GM12864 (cell line): ENCODE results near the gene RNF181.
"Not testable (repeated sequence)": the region's sequence is repeated elsewhere in the genome, so short reads cannot be mapped to it uniquely, and the experiment has no call there.

ENCODE experiments used
- DNase-seq: peaks from one replicate; pipeline ENCODE4 v3.0.0-alpha.2; 2011; ENCODE audit warnings: low read depth
- H3K4me3 ChIP-seq: 2 replicates; pipeline ENCODE4 v1.5.1; 2011; ENCODE audit warnings: mild to moderate bottlenecking, low read depth, low read length, control low read depth
- CTCF ChIP-seq: IDR thresholded peaks from 2 replicates; pipeline ENCODE4 v1.5.1; 2011; ENCODE audit warnings: low read depth, mild to moderate bottlenecking, moderate library complexity, low read length, control low read depth, inconsistent platforms; ENCODE audit errors: missing control alignments

RNF181 gene

GRCh38 chr2:85615413-85615728 lies 19.8 kb downstream of the RNF181 start:
- DNase-seq, result no peak
- H3K4me3 ChIP-seq, result no peak overlapping the region; the same call in 1 of the 2 replicates
- no peak for TF ChIP-seq CTCF

- peak overlapping the region; percentile 89; the same call in 1 of the 2 replicates for H3K4me3 ChIP-seq
- DNase-seq, result not testable (repeated sequence)
Measured at GRCh38 chr2:85617723-85618122, 22.2 kb downstream of the RNF181 start.

GRCh38 chr2:85619617-85620016 lies 24.1 kb downstream of the RNF181 start:
- no peak for DNase-seq
- TF ChIP-seq CTCF, result no peak
- no peak overlapping the region for H3K4me3 ChIP-seq

- H3K4me3 ChIP-seq, result no peak overlapping the region
- no peak for DNase-seq
- TF ChIP-seq CTCF, result no peak
Measured at GRCh38 chr2:85621338-85621737, 25.8 kb downstream of the RNF181 start.

- TF ChIP-seq CTCF, result no peak
- no peak for DNase-seq
- H3K4me3 ChIP-seq, result no peak overlapping the region
Measured at GRCh38 chr2:85623991-85624390, 28.4 kb downstream of the RNF181 start.

- H3K4me3 ChIP-seq, result no peak overlapping the region
- no peak for TF ChIP-seq CTCF
- no peak for DNase-seq
Measured at GRCh38 chr2:85628658-85629057, 33.1 kb downstream of the RNF181 start.

GRCh38 chr2:85631316-85631715 lies 35.8 kb downstream of the RNF181 start:
- H3K4me3 ChIP-seq, result no peak overlapping the region
- TF ChIP-seq CTCF, result no peak
- DNase-seq, result no peak

GRCh38 chr2:85635011-85635410 lies 39.5 kb downstream of the RNF181 start:
- no peak overlapping the region for H3K4me3 ChIP-seq
- TF ChIP-seq CTCF, result no peak
- DNase-seq, result no peak
